Measurements from ENCODE around the gene NOL4L. TPM values are rescaled to one million over a fixed set of nuclear protein-coding genes. Genes with fewer than 3 reads are reported as not detected.

Gene NOL4L
- total and polyA plus RNA-seq, 9 donors, result 3.3 to 17.1 (median 10.6) TPM

DNA sequence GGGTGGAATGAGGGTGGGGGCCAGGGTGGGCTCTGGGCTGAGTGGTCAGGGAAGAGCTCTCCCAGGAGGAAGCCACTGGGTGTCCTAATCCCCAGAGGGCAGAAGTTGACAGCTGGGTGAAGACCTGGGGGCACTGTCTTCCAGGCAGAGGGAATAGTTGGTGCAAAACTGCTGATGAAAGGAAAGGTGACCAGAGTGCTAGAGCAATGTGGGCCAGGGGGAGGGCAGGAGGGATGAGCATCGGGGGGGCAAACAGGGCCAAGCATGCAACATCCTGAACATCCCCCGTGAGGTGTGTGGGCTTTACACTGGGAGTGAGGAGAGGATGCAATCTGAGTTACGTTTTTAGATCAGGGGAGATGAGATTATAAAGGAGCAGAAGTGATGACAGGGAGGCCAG lies 97.8 kb downstream of the NOL4L start:
- Histone ChIP-seq H3K4me1 (ENCODE audit: insufficient read depth) (no peaks in the 10 kb centered on the region), H3K27ac (no peak overlapping the region), H3K27me3 (no peaks in the 10 kb centered on the region), H3K9me3 (no peaks in the 10 kb centered on the region), H3K4me3 (no peak overlapping the region), H3K36me3 (no peaks in the 10 kb centered on the region)
- intact Hi-C loops (cut with DNase I), result loop anchor here in 1 of 4 donors (10.0 kb wide), 1 partner anchor 283 kb away; the partner anchor contains the start of genes PLAGL2 and POFUT1
- 77 to 85% (median 81%) methylated on average over 3 of the region's 3 CpGs for WGBS, 3 donors
- DNase-seq, result no peak
- no peak for TF ChIP-seq EP300 (IDR thresholded peaks at IDR 0.05)
- TF ChIP-seq POLR2A (IDR thresholded peaks at IDR 0.05), result no peak
- no peak for TF ChIP-seq CTCF (IDR thresholded peaks at IDR 0.05)

GRCh38 chr20:32485770-32486478 lies 99.2 kb downstream of the NOL4L start:
- DNase-seq, result no peak
- no peaks in the 10 kb centered on the region for H3K36me3 ChIP-seq
- H3K4me1 ChIP-seq (ENCODE audit: insufficient read depth), result no peaks in the 10 kb centered on the region
- WGBS, 3 donors, result 62 to 65% (median 63%) methylated on average over 5 of the region's 5 CpGs
- no peak overlapping the region for H3K4me3 ChIP-seq
- H3K27ac ChIP-seq, result no peak overlapping the region
- TF ChIP-seq POLR2A (IDR thresholded peaks at IDR 0.05) (no peak), CTCF (IDR thresholded peaks at IDR 0.05) (no peak), EP300 (IDR thresholded peaks at IDR 0.05) (no peak)
- intact Hi-C loops (cut with DNase I), result loop anchor here in 1 of 4 donors (10.0 kb wide), 1 partner anchor 281 kb away; the partner anchor contains the start of genes PLAGL2 and POFUT1
- H3K27me3 ChIP-seq, result no peaks in the 10 kb centered on the region
- no peaks in the 10 kb centered on the region for H3K9me3 ChIP-seq

- intact Hi-C loops (cut with DNase I), result loop anchor here in 2 of 4 donors (5.0 to 10.0 kb wide), 2 partner anchors 128 to 280 kb away; partner anchors contain the start of genes ASXL1 (in 1 of the 2), PLAGL2 (in 1 of the 2) and POFUT1 (in 1 of the 2)
- 1 to 3% (median 1%) methylated on average over 20 of the region's 20 CpGs for WGBS, 3 donors
- peak; percentile 65 to 84 (median 79) for DNase-seq
- H3K4me3 ChIP-seq, result peak overlapping the region; percentile 92
- no peaks in the 10 kb centered on the region for H3K4me1 ChIP-seq (ENCODE audit: insufficient read depth)
- H3K27me3 ChIP-seq, result no peaks in the 10 kb centered on the region
- TF ChIP-seq CTCF (IDR thresholded peaks at IDR 0.05), result peak; percentile 41 to 81 (median 68)
- no peak for TF ChIP-seq POLR2A (IDR thresholded peaks at IDR 0.05)
- no peaks in the 10 kb centered on the region for H3K9me3 ChIP-seq
- peak overlapping the region in 1 of 2 donors; percentile 60 for H3K27ac ChIP-seq
- no peaks in the 10 kb centered on the region for H3K36me3 ChIP-seq
Observed at GRCh38 chr20:32484958-32485769, 100.0 kb downstream of the NOL4L start.

DNA sequence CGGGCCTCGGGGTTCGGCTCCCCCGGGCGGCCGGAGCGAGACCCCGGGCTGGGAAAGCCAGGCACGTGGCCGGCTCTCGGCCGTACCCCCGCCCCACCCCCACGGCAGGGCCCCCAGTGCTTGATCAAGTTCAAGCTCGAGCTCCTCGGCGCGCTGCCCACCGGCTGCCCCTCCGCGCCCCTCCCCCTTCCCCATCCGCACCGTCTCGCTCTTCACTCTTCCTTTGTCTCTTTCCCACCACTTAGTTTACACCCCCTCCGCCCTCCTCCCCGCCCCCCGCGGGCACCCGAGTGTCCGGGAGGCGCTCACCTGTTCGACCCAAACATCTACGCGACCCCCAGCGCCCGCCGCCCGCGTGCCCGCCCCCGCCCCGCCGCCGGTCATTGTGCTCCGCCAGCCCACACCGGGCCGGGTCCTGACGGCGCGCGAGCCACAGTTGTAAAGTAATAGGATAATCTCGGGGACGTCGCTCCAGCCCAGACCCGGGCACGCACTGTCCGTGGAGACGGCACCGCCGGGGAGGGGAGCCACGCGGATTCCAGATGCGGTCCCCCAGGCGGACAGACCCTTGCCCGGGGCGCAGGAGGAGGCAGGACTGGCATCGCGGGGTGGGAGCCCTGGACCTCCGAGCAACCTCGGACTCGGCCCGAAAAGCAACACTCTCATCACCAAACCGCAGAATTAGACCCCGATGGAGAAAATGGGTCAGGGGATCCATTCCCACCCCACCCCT lies 100.7 kb downstream of the NOL4L start:
- H3K4me3 ChIP-seq, result peak overlapping the region; percentile 92
- H3K27me3 ChIP-seq, result no peaks in the 10 kb centered on the region
- TF ChIP-seq CTCF (IDR thresholded peaks at IDR 0.05), result no peak
- TF ChIP-seq EP300 (IDR thresholded peaks at IDR 0.05), result no peak
- TF ChIP-seq POLR2A (IDR thresholded peaks at IDR 0.05), result no peak
- WGBS, 3 donors, result 0 to 1% (median 1%) methylated on average over 36 to 73 of the region's 74 CpGs
- no peaks in the 10 kb centered on the region for H3K4me1 ChIP-seq (ENCODE audit: insufficient read depth)
- DNase-seq, result peak in 3 of 5 donors; percentile 54 to 80 (median 79)
- no peaks in the 10 kb centered on the region for H3K36me3 ChIP-seq
- intact Hi-C loops (cut with DNase I), result loop anchor here in 2 of 4 donors (5.0 to 10.0 kb wide), 2 partner anchors 127 to 280 kb away; partner anchors contain the start of genes ASXL1 (in 1 of the 2), PLAGL2 (in 1 of the 2) and POFUT1 (in 1 of the 2)
- no peaks in the 10 kb centered on the region for H3K9me3 ChIP-seq
- H3K27ac ChIP-seq, result peak overlapping the region; percentile 46 to 60
